G401 (cell line): ENCODE measurements around the gene BMP7. TPM values are rescaled to one million over a fixed set of nuclear protein-coding genes. Genes with fewer than 3 reads are reported as not detected.
"Not testable (repeated sequence)": the region's sequence is repeated elsewhere in the genome, so short reads cannot be mapped to it uniquely, and the experiment has no call there.

ENCODE experiments used
- DNase-seq: peaks from one replicate; pipeline ENCODE4 v3.0.0-alpha.2; 2015; ENCODE audit warnings: low spot score
- in situ Hi-C: cut with HindIII; loops from 2 replicates; pipeline ENCODE4 v1.10.0; 2016; ENCODE audit warnings: low sequenced_read_pairs, mixed read lengths
- total RNA-seq: library from RNA; depleted of rRNA; stranded (reverse); fragments of >200 nt; shearing (Covaris generic); gene quantifications from 2 replicates; pipeline ENCODE4 v1.2.3, GENCODE V29; 2014

The BMP7 gene
- total RNA-seq, 1 experiment from 2014 or later: 81.3 TPM

GRCh38 chr20:57270204-57270984, 4.0 kb upstream of the BMP7 start:
- in situ Hi-C loops: no loop called here
- DNase-seq: no peak

GRCh38 chr20:57269148-57269984, 2.9 kb upstream of the BMP7 start:
- in situ Hi-C loops: no loop called here
- no peak for DNase-seq

GRCh38 chr20:57268399-57269076, 2.1 kb upstream of the BMP7 start:
- no peak for DNase-seq
- in situ Hi-C loops: no loop called here

GRCh38 chr20:57267158-57267821, 849 bp upstream of the BMP7 start:
- in situ Hi-C loops: no loop called here
- DNase-seq: no peak

DNA sequence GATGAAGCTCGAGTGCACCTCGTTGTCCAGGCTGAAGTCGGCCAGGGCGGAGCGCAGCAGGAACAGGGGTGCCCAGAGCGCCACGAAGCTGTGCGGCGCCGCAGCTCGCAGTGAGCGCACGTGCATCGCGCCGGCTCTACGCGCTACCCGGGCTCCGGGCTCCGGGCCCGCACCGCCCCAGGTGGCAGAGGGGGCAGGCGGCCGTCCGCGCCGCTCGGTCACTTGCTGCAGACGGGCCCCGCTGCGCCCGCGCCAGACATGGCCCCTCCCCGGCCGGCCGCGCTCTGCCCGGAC, 497 bp downstream of the BMP7 start:
- in situ Hi-C loops: no loop called here
- no peak for DNase-seq

DNA sequence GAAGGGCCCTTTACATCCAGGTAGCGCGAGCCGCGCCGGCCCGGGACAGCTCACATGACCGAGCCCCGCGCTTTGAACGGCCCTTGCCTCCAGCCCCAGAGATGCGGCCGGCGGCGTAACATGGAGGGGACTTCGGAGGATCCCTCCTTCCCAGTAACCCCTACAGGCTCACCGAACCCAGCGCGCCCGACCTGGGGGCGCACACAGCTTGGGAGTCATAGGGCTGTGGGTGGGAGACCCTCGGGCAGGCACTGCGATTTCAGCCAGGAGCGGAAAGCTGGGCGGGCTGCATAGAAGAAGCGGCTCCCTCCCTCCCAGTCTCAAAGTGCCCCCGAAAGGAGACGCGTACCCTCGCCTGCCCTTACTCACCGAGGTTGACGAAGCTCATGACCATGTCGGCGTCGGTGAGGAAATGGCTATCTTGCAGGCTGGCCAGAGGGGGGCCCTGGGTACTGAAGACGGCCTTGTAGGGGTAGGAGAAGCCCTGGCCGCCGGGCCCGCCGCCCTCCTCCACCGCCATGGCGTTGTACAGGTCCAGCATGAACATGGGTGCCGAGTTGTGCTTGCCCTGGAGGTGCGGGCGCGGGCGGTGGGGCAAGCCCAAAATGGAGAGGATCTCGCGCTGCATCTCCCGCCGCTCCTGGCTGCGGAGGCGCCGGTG, 975 bp downstream of the BMP7 start:
- DNase-seq: no peak
- in situ Hi-C loops: no loop called here

DNA sequence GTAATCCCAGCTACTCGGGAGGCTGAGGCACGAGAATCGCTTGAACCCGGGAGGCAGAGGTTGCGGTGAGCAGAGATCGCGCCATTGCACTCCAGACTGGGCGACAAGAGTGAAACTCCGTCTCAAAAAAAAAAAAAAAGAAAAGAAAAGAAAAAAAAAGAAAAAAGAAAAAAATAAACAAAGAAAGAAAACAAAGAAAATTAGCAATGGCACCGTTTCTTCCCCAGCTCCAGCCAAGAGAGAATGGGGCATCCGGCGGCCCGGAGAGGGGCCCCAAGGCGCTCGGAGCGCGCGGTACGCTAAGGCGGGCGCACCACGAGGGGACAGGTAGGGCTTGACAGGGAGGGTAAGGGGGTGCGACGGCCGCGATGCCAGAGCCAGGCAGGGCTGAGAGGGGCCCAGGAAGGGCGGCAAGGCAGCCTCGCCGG, 1.5 kb downstream of the BMP7 start:
- DNase-seq, in situ Hi-C loops: not testable (repeated sequence)

DNA sequence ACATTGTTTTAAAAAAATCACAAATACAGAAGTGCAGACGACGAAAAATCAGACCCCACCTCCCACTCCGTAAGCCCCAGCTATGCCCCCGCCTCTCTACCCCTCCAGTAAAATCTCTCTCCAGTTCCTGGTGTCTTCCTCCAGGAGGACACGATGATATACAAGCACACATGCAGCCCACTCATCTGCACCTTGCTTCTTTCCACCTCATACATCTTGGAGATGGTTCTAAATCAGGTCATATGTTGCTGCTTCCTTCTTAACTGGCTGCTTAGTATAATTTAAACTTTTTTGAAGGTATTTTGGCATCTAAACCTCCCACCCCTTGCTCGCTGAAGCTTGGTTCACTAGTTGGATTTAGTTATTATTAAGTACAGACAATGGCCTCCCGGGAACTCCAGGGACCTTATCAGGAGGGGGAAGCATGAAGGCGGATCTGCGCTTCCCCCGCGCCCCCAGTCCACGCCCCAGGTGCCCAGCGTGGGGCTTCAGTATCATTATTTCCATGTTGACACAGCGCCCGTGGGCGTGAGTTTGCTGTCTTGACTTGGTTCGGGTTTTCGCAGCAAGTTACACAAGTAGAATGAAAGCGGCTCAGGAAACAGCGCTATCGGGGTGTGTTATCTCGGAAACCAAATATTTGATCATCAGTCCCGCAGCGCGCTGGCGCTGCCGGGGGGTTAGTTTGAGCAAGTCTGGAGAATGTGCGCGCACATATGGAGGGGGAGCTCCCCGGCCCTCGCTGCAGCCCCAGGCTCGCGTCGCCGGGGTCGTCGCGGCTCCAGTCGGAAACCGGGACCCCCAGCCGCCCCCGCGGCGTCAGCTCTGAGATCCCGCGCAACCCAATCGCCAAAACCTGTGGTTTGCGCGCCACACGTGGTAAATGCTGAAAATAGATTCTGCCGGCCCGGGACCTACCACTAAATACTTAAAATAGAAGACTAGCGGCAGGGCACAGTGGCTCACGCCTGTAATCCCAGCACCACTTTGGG, 2.3 kb downstream of the BMP7 start:
- no peak for DNase-seq

GRCh38 chr20:57262784-57263609, 3.4 kb downstream of the BMP7 start:
- DNase-seq: peak; percentile 16
- in situ Hi-C loops: no loop called here

More for the DNA sequence above, 2.3 kb downstream of the BMP7 start:
- in situ Hi-C loops: no loop called here

- no peak for DNase-seq
- in situ Hi-C loops: no loop called here
Observed at GRCh38 chr20:57262301-57262700, 4.1 kb downstream of the BMP7 start.

- in situ Hi-C loops: no loop called here
- no peak for DNase-seq
Observed at GRCh38 chr20:57261457-57262251, 4.8 kb downstream of the BMP7 start.

- DNase-seq: no peak
- in situ Hi-C loops: no loop called here
Observed at GRCh38 chr20:57260934-57261333, 5.5 kb downstream of the BMP7 start.

GRCh38 chr20:57259938-57260921, 6.2 kb downstream of the BMP7 start:
- in situ Hi-C loops: no loop called here
- no peak for DNase-seq

DNA sequence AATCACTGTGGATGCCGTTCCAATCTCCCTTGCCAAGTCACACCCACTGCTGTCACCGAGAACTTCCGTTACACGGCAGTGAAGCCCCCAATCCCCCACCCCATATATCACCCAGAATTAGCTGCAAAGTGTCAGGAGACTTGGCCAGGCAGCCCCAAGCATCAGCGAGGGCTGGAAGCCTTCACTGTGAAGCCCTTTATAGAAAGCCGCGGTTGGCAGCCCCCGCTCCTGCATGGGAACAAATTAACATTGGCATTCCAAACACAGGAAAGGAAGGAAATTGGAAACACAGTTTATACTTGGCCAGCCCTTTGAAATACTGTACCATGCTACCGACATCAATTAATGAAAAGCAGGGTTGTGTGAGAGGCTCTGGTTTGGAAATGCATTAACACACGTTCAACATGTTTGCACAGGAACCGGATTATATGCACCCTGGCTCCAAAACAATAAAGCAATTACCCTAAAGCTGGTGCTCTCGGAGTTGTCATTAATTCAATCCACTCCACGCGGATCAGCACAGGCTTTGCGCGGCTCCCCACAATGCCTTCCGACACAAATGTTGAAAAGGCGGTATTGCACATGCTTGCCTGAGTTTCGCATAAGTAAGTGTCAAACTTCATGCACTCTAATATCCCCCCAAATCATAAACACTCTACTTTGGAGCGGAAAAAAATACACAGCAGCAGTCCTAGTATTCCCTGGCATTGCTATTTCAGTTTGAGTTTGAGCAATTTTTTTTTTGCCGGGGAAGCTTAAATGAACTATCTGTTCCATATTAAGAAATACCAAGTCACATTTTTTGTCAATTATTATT, 7.1 kb downstream of the BMP7 start:
- DNase-seq: peak; percentile 22

More for the DNA sequence above, 7.1 kb downstream of the BMP7 start:
- in situ Hi-C loops: no loop called here
